ENCODE results near the gene SPATA3. TPM values are rescaled to one million over a fixed set of nuclear protein-coding genes. Genes with fewer than 3 reads are reported as not detected.

Gene SPATA3
- polyA plus RNA-seq, 3 donors, result not detected

GRCh38 chr2:230975927-230976326, 20.0 kb upstream of the SPATA3 start:
- Mint-ChIP-seq H3K4me1 (peaks cover 6% of the 10 kb centered on the region), H3K4me3 (no peak overlapping the region)
- 54% methylated on average over 4 of the region's 11 CpGs for WGBS (ENCODE audit: insufficient coverage)

GRCh38 chr2:230976671-230977171, 19.2 kb upstream of the SPATA3 start:
- intact Hi-C loops (cut with micrococcal nuclease), result no loop called here
- H3K36me3 Mint-ChIP-seq, result no peaks in the 10 kb centered on the region
- Histone ChIP-seq H3K27ac (ENCODE audit: low read depth in 1 of 2, low read length in 2 of 2) (no peak overlapping the region), H3K9me3 (replicated peaks in 1 of 2; ENCODE audit: control insufficient read depth in 1 of 2, insufficient read depth in 1 of 2, low read length in 2 of 2) (no peaks in the 10 kb centered on the region), H3K4me1 (ENCODE audit: control insufficient read depth in 1 of 2, insufficient read depth in 2 of 2, low read length in 2 of 2) (no peaks in the 10 kb centered on the region), H3K9ac (ENCODE audit: insufficient read depth, low read length, poor library complexity, severe bottlenecking) (no peak overlapping the region), H3K36me3 (replicated peaks in 1 of 2; ENCODE audit: control insufficient read depth in 1 of 2, insufficient read depth in 2 of 2, low read length in 2 of 2) (no peaks in the 10 kb centered on the region), H2AFZ (ENCODE audit: insufficient read depth, low read depth, low read length, poor library complexity, severe bottlenecking) (no peak overlapping the region), H3K4me2 (replicated peaks; ENCODE audit: extremely low read depth, low read length, poor library complexity, severe bottlenecking) (no peak overlapping the region), H4K20me1 (ENCODE audit: insufficient read depth, low read length) (no peaks in the 10 kb centered on the region), H3K79me2 (ENCODE audit: insufficient read depth, low read length) (no peaks in the 10 kb centered on the region), H3K4me3 (replicated peaks in 1 of 3; ENCODE audit: low read depth in 2 of 3, low read length in 3 of 3) (no peak overlapping the region), H3K27me3 (ENCODE audit: control insufficient read depth in 2 of 2, insufficient read depth in 2 of 2, low read length in 2 of 2) (no peaks in the 10 kb centered on the region)
- TF ChIP-seq CTCF (IDR thresholded peaks at IDR 0.05), result no peak
- H3K27me3 Mint-ChIP-seq (ENCODE audit: low read depth in 3 of 3), result peaks cover 0 to 8% (median 1%) of the 10 kb centered on the region in 3 donors
- no peak overlapping the region for H3K4me3 Mint-ChIP-seq
- no peak for DNase-seq
- WGBS (ENCODE audit: insufficient coverage), result 90% methylated on average over 5 of the region's 6 CpGs
- peaks cover 6% of the 10 kb centered on the region for H3K4me1 Mint-ChIP-seq
- H3K27ac Mint-ChIP-seq, result no peak overlapping the region
- no peaks in the 10 kb centered on the region for H3K9me3 Mint-ChIP-seq

More at GRCh38 chr2:230975927-230976326, 20.0 kb upstream of the SPATA3 start:
- no peak overlapping the region for H3K4me2 ChIP-seq (replicated peaks; ENCODE audit: extremely low read depth, low read length, poor library complexity, severe bottlenecking)
- no peak overlapping the region for H3K9ac ChIP-seq (ENCODE audit: insufficient read depth, low read length, poor library complexity, severe bottlenecking)
- no peak overlapping the region for H2AFZ ChIP-seq (ENCODE audit: insufficient read depth, low read depth, low read length, poor library complexity, severe bottlenecking)
- H3K36me3 ChIP-seq (replicated peaks in 1 of 2; ENCODE audit: control insufficient read depth in 1 of 2, insufficient read depth in 2 of 2, low read length in 2 of 2), result no peaks in the 10 kb centered on the region
- H3K9me3 Mint-ChIP-seq, result no peaks in the 10 kb centered on the region
- intact Hi-C loops (cut with micrococcal nuclease), result no loop called here
- H3K4me1 ChIP-seq (ENCODE audit: control insufficient read depth in 1 of 2, insufficient read depth in 2 of 2, low read length in 2 of 2), result no peaks in the 10 kb centered on the region
- H3K79me2 ChIP-seq (ENCODE audit: insufficient read depth, low read length), result no peaks in the 10 kb centered on the region
- no peaks in the 10 kb centered on the region for H3K36me3 Mint-ChIP-seq
- no peaks in the 10 kb centered on the region for H4K20me1 ChIP-seq (ENCODE audit: insufficient read depth, low read length)
- H3K4me3 ChIP-seq (replicated peaks in 1 of 3; ENCODE audit: low read depth in 2 of 3, low read length in 3 of 3), result no peak overlapping the region
- TF ChIP-seq CTCF (IDR thresholded peaks at IDR 0.05), result no peak
- DNase-seq, result no peak
- H3K27me3 Mint-ChIP-seq (ENCODE audit: low read depth in 3 of 3), result peaks cover 0 to 7% (median 1%) of the 10 kb centered on the region in 3 donors
- H3K27ac Mint-ChIP-seq, result no peak overlapping the region
- no peaks in the 10 kb centered on the region for H3K9me3 ChIP-seq (replicated peaks in 1 of 2; ENCODE audit: control insufficient read depth in 1 of 2, insufficient read depth in 1 of 2, low read length in 2 of 2)
- H3K27me3 ChIP-seq (ENCODE audit: control insufficient read depth in 2 of 2, insufficient read depth in 2 of 2, low read length in 2 of 2), result no peaks in the 10 kb centered on the region
- no peak overlapping the region for H3K27ac ChIP-seq (ENCODE audit: low read depth in 1 of 2, low read length in 2 of 2)

Measured in CD14-positive monocyte (primary cell).